AG20443 (cell line): ENCODE measurements around the gene TRAP1.
"Not testable (repeated sequence)": the region's sequence is repeated elsewhere in the genome, so short reads cannot be mapped to it uniquely, and the experiment has no call there.

Experiments
- DNase-seq: peaks from one replicate; pipeline ENCODE4 v3.0.0; 2012; ENCODE audit warnings: low spot score, mixed read lengths

TRAP1 gene

DNA sequence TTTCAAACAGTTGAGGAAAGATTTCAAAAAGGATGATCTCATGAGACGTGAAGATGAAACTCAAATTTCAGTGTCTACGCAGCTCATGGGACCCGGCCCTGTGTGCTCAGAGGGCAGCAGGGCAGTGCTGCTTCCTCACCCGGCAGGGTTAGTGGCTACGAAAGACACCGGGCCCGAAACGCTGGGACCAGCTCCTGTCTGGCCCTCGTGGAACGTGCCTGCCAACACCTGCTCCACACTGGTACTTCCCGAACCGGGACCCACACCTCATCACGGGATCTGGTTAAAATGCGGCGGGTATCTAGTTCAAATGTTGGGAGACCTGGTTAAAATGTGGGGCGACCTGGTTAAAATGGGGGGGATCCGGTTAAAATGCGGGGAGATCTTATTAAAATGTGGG lies 44.1 kb downstream of the TRAP1 start:
- no peak for DNase-seq

DNA sequence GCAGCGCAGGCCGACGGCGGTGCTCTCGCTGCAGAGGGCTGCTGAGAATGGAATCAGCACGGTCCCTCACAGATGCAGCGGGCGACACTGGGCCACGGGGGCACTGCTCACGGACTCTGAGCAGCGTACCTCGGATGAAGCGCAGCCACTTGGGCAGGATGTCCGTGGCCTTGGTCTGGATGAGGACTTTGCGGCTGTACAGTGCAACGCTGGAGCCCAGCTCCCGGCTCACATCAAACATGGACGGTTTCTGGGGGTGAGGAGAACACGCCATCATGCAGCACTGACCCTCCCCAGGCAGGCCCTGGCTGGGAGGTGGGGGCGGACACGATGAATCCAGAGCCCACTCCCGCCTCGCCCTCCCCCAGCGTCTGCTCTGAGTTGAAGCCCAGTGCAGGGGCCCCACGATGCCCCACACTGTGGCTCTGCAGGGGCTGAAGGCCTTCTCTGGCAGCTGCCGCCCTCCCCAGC lies 44.7 kb downstream of the TRAP1 start:
- no peak for DNase-seq

DNA sequence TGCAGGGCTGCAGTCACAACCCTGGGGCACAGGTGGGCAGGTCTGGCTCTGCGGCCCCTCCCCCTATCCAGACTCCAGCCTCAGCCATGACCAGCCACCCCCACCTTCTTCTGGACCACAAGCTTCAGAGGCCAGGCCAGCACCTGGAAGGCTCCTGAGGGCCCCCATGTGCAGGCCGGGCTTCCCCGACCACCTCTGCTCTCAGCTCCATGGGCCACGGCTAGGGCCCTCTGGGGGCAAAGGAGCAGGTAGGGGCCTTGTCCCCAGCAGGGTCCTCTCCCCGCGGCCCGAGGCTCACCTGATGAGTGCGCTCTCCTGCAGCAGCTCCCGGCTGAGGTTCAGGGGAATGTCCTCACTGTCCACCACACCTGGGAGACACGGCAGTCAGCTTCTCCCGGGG lies 45.9 kb downstream of the TRAP1 start:
- no peak for DNase-seq

DNA sequence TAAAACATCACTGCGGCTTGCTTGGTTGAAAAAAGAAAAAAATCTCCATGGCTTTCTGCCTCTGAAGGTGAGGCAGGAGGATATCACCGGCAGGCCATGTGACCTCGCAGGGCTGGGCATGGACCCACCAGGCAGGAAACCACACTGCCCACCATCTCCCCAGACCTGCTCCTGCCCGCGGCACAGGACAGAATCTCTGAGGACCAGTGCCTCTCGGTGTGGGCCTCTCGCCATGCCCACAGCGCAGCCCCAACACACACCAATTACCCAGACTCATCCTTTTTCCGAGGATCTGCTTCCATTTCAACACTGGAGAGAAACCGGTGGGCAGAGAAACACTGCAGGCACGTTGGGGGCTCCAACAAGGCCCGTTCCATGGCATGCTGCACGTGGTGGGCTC lies 46.6 kb downstream of the TRAP1 start:
- DNase-seq: no peak

DNA sequence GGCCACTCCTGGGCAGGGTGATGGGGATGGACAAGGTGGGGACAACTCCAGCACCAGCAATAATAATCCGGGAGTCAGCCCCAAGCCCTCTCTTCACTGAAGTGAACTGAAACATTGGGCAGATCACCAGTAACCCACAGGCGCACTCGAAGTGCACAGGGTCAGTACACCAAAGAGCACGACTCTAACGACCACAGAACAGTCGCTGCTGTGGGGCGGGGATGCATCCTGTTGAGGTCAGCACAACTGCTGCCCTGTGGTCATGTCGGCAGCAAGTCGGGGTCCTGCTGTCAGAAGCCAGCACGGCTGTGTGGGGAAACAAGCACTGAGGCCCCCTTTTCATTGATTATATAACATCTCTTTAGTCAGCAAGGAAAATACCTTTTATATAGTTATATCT lies 48.2 kb downstream of the TRAP1 start:
- no peak for DNase-seq

DNA sequence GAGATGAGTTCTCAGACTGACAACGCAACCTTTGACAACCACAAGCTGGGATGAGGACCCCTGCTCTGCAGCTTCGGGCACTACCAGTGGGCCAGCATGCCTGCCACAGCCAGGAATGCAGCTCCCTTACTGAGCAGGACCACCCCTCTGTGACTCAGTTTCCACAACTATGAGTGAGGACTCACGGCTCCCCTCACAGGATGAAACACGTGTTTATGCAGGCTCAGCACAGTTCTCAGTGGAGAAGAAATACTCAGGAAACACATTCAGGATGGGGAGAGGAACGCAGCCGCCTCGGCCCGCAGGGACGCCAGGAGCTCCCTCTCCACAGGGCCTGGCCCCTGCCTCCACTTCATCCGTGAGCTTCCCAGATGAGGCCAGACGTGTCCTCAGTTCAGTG lies 48.7 kb downstream of the TRAP1 start:
- no peak for DNase-seq

DNA sequence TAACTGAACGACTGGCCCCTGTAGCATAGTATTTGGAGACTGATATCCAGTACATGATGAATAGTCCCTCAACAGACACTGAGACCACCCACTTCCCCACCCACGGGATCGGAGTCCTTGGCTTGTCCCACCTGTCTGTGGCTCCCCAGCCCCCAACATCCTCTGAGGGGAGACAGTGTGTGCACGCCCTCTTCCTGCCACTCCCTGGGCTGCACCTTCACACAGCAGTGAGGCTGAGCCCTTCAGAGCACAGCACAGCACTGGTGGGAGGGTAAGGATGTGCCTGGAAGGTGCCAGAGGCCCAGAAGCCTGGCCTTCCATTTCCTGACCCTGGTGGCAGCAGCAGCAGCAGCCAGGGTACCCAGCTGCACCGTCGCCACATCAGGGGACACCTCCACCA lies 51.8 kb downstream of the TRAP1 start:
- DNase-seq: no peak

DNA sequence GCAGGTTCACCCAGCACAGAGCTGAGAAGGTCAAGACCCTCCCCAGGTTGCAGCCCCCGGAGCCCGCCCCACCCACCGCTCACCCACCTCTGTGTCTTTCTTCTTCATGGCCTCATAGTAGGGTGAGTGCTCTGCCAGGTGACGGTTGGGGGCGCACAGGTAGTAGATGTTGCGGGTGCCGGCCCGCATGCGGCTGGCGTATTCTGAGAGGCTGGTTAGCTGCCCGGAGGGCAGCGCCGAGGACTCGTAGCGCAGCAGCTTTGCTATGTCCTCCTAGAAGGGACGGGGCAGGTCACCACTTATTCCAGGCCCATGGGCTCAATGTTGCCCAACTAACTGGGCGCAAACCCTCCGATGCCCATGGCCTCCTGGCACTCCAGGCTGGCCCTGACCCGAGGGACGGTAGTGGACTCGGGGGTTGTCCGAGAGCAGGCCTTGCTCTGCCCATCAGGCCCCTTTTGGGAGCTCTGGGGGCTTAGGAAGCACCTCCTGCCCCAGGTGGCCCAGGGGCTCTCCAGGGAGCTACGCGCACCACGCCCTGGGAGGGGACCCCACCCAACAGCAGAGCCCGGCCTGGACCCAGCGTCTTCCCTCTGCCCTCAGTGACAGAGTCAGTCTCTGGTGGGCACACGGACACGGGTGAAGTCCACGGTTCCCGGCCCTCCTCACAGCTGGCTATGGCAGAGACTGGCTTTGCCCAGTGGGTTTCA lies 53.0 kb downstream of the TRAP1 start:
- no peak for DNase-seq

DNA sequence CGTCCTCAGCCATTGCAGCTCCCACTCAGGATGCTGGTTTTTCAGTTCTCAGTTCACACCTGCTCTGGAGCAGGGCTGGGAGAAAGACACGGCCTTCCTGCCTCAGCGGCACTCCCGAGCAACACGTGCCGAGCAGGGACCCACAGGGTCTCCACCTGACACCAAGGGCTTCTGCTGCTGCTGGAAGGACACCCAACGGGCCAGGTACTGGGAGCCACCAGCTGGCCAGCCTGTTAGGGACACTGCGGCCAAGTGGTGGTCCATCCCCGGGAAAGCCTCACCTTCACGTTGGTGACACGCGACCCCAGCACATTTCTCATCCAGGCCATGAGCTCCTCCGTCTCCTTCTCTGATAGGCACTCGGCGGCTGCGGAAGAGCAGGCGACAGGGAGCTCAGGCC lies 54.7 kb downstream of the TRAP1 start:
- DNase-seq: no peak

DNA sequence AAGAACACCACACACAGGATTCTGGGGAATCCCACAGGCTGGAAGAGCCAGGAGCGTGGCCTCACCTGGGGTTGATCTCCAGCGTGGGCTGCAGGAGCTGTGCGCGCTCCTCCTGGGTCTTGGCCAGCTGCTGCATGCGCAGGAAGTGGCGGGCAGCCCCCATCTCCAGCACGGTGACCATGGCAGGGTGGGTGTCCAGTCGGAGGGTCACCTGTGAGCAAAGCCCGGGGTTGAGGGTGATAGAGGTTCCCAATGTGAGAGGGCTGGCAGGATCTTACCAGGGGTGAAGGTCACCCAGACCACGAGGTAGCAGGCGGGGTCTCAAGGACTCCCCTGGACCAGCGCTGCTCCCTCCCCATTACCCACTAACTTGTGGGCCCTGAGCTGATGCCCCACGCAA lies 55.4 kb downstream of the TRAP1 start:
- no peak for DNase-seq

DNA sequence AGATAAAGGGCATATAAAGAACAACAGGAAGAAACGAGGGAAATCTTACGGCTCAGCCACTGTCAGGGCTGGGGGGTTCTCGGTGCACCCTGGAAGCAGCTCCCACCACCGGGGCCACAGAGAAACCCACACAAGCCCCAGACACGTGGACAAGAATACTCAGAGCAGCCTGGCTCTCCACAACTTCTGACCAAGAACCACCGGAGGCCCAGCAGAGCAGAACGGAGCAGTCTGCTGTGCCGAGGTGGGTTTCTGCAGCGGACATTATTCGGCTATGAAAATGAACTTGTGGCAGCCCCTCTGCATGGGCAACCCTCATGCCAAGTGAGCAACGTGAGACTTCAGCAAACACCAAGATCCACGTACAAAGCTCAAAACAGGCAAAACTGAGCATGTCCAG lies 56.0 kb downstream of the TRAP1 start:
- no peak for DNase-seq

DNA sequence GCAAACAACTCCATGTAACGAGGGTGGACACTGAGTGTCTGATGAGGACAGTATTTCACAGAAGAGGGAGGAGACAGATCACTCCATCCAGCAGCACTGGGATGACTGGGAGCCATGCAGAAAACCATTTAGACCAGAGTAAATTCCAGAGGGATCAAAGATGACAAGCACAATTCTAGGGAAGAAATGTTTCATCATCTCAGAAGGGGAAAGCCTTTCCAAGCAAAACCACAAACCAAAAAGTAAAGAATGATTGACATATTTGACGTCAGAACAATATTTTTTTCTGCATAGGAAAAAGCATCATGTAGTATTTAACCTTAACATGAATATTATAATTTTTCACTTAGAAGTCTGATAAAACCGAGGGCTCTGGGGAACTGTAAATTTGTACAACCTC lies 58.1 kb downstream of the TRAP1 start:
- DNase-seq: peak; percentile 50

DNA sequence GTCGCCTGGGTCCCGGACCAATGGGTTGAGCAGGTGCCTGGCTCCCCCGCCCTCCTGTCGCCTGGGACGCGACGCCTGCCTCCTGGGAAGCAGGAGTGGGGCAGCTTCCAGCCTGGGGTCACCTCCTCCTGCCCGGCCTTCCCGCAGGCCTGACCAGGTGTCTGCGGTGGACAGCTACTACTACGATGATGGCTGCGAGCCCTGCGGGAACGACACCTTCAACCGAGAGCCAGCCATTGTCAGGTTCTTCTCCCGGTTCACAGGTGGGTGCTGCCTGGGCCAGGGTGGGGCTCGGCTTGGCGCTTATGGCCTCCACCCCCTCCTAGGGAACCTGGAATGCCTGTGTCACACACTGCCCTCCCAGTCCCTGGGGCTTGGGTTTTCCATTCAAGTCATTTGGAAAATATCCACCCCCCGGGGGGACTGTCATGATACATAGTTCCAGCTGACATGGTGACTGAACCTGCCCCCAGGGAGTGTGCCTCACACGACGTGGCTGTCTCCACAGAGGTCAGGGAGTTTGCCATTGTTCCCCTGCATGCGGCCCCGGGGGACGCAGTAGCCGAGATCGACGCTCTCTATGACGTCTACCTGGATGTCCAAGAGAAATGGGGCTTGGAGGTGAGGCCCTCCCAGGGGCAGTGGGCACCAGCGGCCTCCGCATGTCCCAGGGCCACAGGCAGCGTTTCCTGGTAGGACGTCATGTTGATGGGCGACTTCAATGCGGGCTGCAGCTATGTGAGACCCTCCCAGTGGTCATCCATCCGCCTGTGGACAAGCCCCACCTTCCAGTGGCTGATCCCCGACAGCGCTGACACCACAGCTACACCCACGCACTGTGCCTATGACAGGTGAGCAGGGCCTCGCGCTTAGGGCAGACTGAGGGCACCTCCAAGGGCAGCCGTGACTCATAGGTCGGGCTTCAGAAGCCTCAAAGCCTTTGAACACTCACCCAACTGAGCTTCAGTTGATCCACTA lies 60.5 kb downstream of the TRAP1 start:
- no peak for DNase-seq

DNA sequence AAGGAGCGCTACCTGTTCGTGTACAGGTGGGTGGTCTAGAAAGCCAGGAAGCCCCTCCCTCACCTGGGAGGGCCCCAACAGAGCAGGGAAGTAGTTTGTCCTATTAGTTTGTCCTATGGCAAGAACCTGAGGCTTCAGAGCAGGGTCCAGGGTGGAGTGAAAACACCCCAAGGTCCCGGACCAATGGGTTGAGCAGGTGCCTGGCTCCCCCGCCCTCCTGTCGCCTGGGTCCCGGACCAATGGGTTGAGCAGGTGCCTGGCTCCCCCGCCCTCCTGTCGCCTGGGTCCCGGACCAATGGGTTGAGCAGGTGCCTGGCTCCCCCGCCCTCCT lies 61.2 kb downstream of the TRAP1 start:
- DNase-seq: not testable (repeated sequence)

DNA sequence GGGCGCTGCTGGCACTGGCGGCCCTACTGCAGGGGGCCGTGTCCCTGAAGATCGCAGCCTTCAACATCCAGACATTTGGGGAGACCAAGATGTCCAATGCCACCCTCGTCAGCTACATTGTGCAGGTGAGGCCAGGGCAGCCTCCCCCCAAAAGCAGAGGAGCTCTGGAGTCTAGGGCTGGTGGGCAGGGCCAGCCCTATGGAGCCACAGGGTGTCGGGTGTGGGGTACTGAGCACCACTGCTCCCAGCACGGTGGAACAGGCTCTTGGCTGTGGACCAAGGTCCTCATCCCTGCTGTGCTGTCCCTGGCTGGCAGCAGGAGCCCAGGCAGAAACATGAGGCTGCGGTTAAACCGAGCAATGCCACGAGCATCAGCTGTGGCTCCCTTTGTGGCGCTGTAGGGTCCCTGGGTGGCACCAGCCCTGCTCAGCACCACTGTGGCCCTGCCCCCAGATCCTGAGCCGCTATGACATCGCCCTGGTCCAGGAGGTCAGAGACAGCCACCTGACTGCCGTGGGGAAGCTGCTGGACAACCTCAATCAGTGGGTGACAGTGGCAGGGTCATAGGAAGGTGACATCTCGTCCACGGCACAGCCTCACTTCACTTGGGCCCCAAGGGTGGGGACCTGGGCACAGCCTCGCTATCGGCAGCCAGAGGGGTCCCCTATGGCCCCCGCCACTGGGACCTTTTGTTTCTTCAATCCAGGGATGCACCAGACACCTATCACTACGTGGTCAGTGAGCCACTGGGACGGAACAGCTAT lies 61.7 kb downstream of the TRAP1 start:
- no peak for DNase-seq

DNA sequence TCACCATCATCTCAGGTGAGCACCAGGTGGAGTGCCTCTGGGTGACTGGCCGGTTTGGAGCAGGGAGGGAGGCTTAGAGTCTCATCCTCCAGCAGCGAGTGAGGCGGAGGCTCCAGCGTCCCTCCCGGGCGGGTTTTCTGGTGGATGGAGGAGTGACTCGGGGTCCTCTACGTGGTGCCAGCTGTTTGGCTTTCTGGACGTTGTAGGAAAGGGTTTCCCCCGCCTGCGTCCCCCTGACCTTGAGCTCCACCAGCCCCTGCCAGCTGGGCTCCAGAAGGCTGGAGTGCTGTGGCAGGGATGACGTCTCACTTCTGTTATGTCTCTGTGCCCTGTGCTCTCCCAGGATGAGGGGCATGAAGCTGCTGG lies 62.3 kb downstream of the TRAP1 start:
- no peak for DNase-seq

DNA sequence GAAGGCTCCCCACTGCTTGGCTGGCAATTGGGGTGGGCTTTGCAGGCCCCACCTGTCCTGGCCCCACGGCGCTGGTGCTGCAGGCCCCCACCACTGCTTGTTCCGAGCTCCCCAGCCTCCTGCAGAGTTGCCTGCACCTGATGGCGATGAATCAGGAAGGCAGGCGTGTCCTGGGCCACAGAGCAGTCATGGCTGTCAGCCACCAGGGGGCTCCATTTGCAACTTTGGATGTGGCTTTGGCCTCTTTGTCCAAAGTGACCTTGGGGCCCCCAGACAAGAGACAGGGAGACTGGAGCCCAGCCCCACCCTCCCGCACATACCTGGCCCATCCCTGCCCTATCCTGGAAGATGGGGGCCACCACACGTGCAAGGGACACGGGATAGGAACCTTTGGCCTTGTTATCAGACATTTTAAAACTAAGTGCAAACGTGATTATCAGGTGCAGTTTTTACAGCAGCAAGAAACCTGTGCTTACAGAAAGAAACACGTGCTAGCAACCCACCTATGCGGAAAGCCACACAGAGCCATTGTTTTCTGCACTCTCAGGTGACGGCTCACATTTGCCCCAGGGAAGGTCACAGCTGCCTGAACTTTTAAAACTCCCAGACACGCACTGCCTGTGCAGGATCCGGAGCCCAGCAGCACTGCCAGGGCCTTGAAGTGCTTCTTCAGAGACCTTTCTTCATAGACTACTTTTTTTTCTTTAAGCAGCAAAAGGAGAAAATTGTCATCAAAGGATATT lies 62.9 kb downstream of the TRAP1 start, which contains the start of gene DNASE1:
Gene DNASE1, plus strand, starts transcription at position 443 of the 743 bp plus-strand sequence. CDS start 683 bp downstream, outside the sequence.
- DNase-seq: peak; percentile 79

DNA sequence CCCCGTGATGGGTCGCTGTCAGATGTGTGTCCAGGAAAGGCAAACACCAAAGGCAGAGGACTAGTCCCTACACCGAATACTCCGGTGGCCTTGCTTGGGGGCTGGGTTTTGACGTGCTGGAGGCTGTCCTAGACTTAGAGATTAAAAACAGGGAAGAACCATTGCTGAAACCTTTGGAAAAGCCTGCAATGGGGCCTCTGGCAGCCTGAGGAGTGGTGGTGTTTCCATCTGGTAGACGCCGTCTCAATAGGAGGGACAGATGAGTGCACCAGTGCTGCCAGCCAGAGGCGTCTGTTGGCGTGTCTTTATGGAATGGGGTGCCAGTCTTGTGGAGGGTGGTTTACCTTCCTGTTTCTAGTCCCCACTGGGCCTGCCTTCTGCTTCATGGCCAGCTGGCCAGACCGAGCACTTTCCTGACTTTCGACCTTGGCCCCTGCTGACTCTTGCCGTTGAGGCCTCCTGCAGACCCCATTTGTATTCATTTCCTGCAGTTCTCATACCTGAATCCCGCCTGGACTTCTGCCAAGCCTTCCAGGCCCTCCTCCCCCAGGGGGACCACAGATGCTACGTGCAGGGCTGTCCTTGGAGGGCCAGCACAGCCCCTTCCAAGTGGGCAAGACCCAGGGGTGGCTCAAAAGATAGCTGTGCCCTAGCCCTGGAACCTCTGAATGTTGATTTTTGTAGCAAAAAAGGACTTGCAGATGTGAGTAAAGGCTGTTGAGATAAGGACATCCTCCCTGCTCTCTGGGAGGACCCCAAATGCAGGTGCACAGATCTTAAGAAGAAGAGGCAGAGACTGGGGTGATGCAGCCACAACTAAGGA lies 64.7 kb downstream of the TRAP1 start:
- DNase-seq: no peak

DNA sequence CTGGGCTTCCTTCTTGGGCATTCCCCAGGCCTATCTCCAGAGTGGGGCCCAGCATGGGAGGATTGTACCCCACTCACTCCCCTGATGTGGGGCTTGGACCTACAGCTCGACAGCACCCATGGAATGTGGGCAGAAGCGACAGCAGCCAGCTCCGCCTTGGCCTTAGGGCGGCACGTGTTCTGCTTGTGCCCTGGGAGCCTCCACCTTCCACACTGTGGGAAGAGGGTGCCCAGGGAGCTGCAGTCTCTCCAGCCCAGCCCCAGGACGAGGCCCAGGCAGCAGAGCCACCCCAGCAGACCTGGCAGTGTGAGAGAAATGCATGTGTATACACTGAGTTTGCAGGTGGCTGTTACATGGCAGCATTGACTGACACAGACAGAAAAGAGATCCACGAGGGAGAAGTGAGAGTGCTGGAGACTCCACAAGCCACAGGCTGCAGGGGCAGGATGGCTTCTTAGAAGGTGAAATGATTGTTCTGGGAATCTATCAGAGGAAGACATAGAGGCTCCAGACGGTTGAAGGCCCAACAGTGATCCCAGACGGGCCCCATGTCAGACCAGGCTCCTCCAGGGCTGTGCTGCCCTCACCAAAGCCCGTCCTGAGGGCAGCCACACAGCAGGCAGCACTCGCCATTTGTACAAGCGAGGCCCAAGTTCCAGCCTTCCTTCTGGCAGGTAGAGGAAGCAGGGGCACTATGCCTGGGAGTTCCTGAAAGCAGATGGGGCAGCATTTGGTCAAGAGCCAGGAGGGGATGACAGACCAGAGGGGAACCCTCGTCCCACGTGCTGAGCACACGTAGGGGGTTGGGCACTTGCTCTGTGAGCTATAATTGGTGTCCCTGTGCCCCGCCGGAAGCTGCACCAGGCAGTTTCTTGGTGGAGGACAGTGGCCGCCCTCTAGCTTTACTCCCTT lies 65.6 kb downstream of the TRAP1 start:
- DNase-seq: no peak
